Activated naive CD8-positive, alpha-beta T cell treated with anti-CD3 and anti-CD28 coated beads, Interleukin-2, amount 50 U/mL, for 24 hours (primary cell): ENCODE measurements around the gene PRR5L.

Experiments
- ATAC-seq: fragments of 150-1000 bp; cut with Tn5 transposase; one replicate; pipeline ENCODE4 v1.10.0; 2021
- DNase-seq: peaks from one replicate; pipeline ENCODE4 v3.0.0; 2021
- H3K27ac Mint-ChIP-seq: one replicate; pipeline ENCODE4 v1.8.0; 2021; ENCODE audit warnings: mild to moderate bottlenecking, mixed read lengths
- H3K27me3 Mint-ChIP-seq: one replicate; pipeline ENCODE4 v1.8.0; 2021; ENCODE audit warnings: mixed read lengths
- H3K36me3 Mint-ChIP-seq: one replicate; pipeline ENCODE4 v1.8.0; 2021; ENCODE audit warnings: low read depth, mixed read lengths
- H3K4me1 Mint-ChIP-seq: one replicate; pipeline ENCODE4 v1.8.0; 2021; ENCODE audit warnings: mixed read lengths
- H3K4me3 Mint-ChIP-seq: one replicate; pipeline ENCODE4 v1.8.0; 2021; ENCODE audit warnings: mild to moderate bottlenecking, moderate library complexity, mixed read lengths
- H3K9me3 Mint-ChIP-seq: one replicate; pipeline ENCODE4 v1.8.0; 2021; ENCODE audit warnings: mixed read lengths

The PRR5L gene

DNA sequence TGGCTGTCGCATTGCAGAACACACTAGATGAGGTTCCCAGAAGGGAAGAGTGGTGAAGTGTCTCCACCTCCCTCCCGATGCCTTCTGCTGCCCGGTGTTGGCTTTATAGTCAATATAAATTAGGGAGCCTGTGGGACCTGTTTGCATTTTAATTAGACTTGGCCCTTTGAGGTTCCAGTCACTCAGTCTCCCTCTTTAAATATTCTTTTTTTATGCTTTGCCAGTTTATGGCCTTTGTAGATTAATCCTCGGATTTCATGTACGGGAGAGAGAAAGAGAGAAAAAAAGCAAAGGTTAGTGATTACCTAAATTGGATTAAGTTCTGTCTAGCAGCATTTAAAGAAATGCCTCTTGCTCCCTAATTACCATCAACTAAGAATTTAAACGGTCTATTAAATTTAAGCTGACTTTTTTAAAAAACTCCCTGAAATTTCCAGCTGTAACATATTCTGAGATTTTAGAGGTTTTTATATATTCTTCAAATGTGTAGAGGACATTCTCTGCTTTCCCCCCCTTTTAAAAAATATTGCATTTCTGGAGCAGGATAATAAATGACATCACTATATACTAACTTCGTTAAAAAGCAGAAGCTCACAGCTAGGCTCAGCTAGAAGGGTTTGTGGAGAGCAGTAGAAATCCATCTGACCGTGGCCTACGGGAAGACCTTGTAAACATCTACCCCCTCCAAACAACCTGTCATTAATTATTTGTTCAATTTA, 84.4 kb downstream of the PRR5L start:
- Mint-ChIP-seq H3K4me1 (peaks cover 47% of the 10 kb centered on the region), H3K4me3 (peak overlapping the region; percentile 51), H3K36me3 (peaks cover 8% of the 10 kb centered on the region), H3K27ac (no peak overlapping the region), H3K9me3 (no peaks in the 10 kb centered on the region), H3K27me3 (peaks cover 46% of the 10 kb centered on the region)
- no peak for DNase-seq
- no peak for ATAC-seq

DNA sequence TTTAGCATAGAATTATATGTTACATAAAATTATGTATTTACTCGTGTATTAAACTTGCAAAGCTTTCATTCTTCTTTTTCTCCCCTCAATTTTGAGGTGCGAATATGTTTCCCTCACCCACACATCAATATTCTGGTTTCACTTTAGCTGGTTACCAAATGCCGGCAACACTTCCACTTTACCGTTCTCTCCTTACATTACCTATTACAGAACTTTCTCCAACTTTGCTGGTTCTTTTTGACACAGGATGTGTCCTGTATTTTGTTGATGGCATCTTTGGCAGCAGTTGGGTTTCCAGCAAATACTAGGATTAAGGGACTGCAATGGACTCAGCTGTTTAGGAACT, 84.9 kb downstream of the PRR5L start:
- Mint-ChIP-seq H3K9me3 (no peaks in the 10 kb centered on the region), H3K36me3 (peaks cover 8% of the 10 kb centered on the region), H3K4me3 (peak overlapping the region; percentile 55), H3K27ac (no peak overlapping the region), H3K27me3 (peaks cover 41% of the 10 kb centered on the region), H3K4me1 (peaks cover 43% of the 10 kb centered on the region)
- no peak for ATAC-seq
- no peak for DNase-seq

DNA sequence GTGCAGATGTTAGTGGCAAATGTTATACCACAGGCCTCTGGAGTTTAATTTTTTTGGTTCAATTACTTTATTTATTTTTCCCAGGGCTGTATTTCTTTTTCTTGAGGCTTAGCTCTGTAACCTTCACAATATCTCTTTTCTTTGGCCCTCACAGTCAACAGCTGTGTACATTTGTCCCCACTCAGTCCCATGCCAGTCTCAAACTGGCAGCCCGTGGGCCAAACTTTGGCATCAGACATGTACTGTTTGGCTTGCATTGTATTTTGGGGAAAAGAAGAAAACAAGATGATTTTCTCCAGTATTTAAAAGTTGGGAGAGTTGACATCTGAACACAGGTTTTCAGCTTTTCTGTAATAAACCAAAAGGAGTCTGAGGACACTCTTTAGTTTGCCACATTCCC, 87.1 kb downstream of the PRR5L start:
- peaks cover 29% of the 10 kb centered on the region for H3K27me3 Mint-ChIP-seq
- ATAC-seq (no peak), DNase-seq (no peak)
- peaks cover 4% of the 10 kb centered on the region for H3K36me3 Mint-ChIP-seq
- H3K4me1 Mint-ChIP-seq, result peaks cover 41% of the 10 kb centered on the region
- H3K4me3 Mint-ChIP-seq, result no peak overlapping the region
- H3K9me3 Mint-ChIP-seq, result no peaks in the 10 kb centered on the region
- H3K27ac Mint-ChIP-seq, result no peak overlapping the region

DNA sequence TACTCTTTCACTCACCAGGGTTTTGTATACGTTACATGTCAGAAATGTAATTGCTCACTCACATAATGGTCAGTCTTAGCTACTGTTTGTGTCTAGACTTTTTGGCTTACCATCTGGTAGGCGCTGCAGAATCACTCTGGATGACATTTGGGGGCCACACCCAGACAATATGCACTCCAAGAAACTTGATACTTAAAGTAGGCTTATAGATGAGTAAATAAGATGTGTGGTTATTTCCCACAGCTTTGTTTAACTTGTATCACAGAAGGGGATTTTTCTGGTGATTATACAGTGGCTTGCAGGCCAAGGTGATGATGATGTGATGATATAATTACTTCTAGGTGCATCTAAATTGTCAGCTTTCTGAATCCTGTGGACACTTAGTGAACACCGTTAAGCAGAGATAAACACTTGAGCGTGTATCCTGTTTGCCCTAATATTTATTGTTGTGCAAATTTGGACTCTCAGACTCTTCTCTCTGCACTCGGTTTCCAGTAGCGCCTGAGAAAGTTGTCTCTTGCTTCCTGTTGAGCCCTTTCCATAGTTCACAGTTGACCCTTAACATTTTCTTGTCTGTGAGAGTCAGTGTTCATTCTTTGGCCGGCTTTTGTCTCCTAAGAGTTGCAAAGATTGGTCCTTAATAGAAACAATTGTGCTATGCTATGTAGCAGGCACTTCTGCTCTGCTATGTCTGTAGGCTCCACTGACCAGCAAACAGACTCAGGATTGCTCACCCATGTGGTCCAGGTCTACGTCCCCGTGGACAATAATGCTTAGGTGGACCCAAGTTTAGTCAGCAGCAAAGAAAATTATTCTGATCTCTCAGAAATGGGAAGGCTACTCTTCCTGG, 89.3 kb downstream of the PRR5L start:
- Mint-ChIP-seq H3K4me1 (peaks cover 47% of the 10 kb centered on the region), H3K36me3 (peaks cover 3% of the 10 kb centered on the region), H3K9me3 (no peaks in the 10 kb centered on the region), H3K4me3 (no peak overlapping the region), H3K27ac (peak overlapping the region; percentile 30), H3K27me3 (peaks cover 15% of the 10 kb centered on the region)
- ATAC-seq (peak; percentile 74), DNase-seq (no peak)

DNA sequence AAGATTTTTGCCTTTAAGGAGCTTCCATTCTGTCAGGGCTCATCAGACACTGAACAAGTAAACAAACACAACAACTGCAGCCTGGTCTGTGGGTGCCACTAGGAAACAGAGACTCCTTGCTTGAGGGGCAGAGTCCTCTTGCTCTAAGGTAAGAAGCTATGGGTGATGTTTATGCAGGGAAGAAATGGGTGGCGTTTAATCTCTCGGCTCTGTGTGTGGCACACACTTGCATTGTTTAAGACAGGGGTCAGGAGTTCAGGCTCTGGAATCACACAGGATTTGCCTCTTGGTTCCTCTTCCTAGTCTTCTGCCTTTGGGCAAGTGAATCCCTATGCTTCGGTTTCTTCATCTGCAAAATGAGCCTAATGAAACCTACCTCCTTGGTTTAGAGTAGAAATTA, 90.3 kb downstream of the PRR5L start:
- ATAC-seq (no peak), DNase-seq (no peak)
- H3K4me3 Mint-ChIP-seq, result no peak overlapping the region
- H3K4me1 Mint-ChIP-seq, result peaks cover 52% of the 10 kb centered on the region
- H3K27ac Mint-ChIP-seq, result no peak overlapping the region
- H3K36me3 Mint-ChIP-seq, result peaks cover 2% of the 10 kb centered on the region
- H3K9me3 Mint-ChIP-seq, result no peaks in the 10 kb centered on the region
- H3K27me3 Mint-ChIP-seq, result peaks cover 15% of the 10 kb centered on the region

DNA sequence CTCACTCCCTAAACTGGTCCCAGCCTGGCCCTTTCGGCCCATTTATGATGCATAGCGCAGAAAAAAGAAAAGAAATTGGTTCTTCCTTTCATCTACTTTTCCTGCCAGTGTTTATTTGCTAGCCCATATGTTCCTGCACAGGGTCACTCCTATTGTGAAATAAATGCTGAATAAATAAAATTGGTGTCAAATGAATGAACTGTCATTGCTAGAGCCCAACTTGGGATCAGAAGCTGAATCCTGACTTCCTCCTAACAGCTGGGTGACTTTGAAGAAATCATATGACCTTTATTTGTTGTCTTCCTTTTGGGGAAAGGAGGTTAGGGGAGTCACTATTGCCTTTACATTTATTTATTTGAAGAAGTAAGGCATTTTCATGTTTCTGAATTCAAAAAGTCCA, 92.0 kb downstream of the PRR5L start:
- ATAC-seq (no peak), DNase-seq (no peak)
- H3K27ac Mint-ChIP-seq, result no peak overlapping the region
- H3K4me1 Mint-ChIP-seq, result peaks cover 65% of the 10 kb centered on the region
- H3K9me3 Mint-ChIP-seq, result no peaks in the 10 kb centered on the region
- H3K36me3 Mint-ChIP-seq, result no peaks in the 10 kb centered on the region
- peaks cover 22% of the 10 kb centered on the region for H3K27me3 Mint-ChIP-seq
- no peak overlapping the region for H3K4me3 Mint-ChIP-seq

DNA sequence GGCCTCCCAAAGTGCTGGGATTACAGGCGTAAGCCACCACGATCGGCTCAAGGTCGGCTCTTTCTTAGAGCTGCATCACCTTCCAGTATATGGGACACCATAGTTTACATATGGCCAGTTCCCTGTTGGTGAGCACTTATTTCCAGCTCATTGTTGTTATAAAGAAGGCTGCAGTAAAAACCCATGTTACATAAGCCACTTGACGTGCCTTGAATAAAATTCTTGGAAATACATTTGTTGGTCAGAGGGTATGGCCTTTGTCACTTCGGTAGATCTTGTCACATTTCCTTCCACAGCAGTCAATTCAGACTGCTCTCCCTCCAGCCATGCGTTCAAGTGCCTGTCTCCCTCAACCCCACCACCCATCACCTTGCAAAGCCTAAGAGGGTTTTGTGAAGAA, 92.9 kb downstream of the PRR5L start:
- H3K27ac Mint-ChIP-seq, result peak overlapping the region; percentile 26
- peaks cover 24% of the 10 kb centered on the region for H3K27me3 Mint-ChIP-seq
- DNase-seq (no peak), ATAC-seq (no peak)
- H3K4me1 Mint-ChIP-seq, result peaks cover 74% of the 10 kb centered on the region
- H3K9me3 Mint-ChIP-seq, result no peaks in the 10 kb centered on the region
- H3K4me3 Mint-ChIP-seq, result no peak overlapping the region
- peaks cover 2% of the 10 kb centered on the region for H3K36me3 Mint-ChIP-seq

DNA sequence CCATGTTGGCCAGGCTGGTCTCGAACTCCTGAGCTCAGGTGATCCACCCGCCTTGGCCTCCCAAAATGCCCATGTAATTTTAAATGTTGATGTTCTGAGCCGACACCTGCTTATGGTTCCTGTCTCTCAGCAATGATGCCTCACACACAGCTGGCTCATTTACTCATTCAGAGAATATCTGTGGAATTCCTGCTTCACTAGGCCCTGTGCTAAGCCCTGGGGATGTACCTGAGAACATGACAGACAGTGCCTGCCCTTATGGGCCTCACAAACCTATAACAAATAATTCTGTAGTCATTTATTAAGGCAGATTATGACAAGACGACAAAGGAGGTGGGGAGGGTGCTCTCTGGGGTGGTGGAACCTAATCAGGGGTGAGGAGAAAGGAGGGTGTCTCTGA, 93.7 kb downstream of the PRR5L start:
- H3K4me3 Mint-ChIP-seq, result no peak overlapping the region
- no peaks in the 10 kb centered on the region for H3K9me3 Mint-ChIP-seq
- DNase-seq (no peak), ATAC-seq (peak; percentile 43)
- H3K4me1 Mint-ChIP-seq, result peaks cover 75% of the 10 kb centered on the region
- peak overlapping the region; percentile 79 for H3K27ac Mint-ChIP-seq
- peaks cover 19% of the 10 kb centered on the region for H3K27me3 Mint-ChIP-seq
- peaks cover 5% of the 10 kb centered on the region for H3K36me3 Mint-ChIP-seq

DNA sequence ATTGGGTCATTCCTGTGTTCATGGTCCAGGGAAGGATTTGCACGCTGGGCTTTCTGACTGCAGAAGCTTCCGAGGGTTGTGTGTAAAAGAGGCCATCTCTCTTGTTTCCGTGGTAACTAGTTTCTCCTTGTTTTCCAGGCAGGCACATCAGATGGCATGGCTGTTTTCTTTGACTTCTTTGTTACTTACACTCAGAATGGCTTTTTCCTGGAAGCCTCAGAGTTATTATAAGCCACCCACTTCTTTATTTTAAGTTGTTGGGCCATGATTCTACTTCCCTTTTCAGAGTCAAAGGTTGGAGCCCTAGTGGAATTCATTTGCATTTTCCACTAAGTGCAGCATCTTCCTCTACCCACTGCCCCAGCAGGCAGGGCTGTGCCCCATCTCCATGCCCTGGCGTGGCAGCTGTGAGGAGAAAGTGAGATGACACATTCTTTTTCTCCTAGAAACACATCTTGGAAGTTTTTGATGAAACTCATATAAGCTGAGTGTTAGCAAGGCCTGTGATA, 94.9 kb downstream of the PRR5L start:
- H3K27me3 Mint-ChIP-seq, result peaks cover 19% of the 10 kb centered on the region
- no peaks in the 10 kb centered on the region for H3K9me3 Mint-ChIP-seq
- H3K27ac Mint-ChIP-seq, result peak overlapping the region; percentile 61
- DNase-seq (peak; percentile 25), ATAC-seq (peak; percentile 45)
- H3K36me3 Mint-ChIP-seq, result peaks cover 5% of the 10 kb centered on the region
- peaks cover 74% of the 10 kb centered on the region for H3K4me1 Mint-ChIP-seq
- H3K4me3 Mint-ChIP-seq, result no peak overlapping the region

DNA sequence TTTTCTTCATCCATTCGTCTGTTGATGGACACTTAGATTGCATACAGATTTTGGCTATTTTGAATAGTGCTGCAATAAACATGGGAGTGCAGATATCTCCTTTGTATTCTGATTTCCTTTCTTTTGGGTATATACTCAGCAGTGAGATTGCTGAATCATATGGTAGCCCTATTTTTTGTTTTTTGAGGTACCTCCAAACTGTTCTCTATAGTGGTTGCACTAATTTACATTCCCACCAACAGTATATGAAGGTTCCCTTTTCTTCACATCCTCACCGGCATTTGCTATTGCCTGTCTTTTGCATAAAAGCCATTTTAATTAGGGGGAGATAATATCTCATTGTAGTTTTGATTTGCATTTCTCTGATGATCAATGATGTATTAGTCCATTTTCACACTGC, 96.1 kb downstream of the PRR5L start:
- no peak for ATAC-seq
- Mint-ChIP-seq H3K4me3 (no peak overlapping the region), H3K9me3 (no peaks in the 10 kb centered on the region), H3K4me1 (peaks cover 66% of the 10 kb centered on the region), H3K36me3 (peaks cover 5% of the 10 kb centered on the region), H3K27ac (peak overlapping the region; percentile 47), H3K27me3 (peaks cover 16% of the 10 kb centered on the region)
- DNase-seq, result no peak

DNA sequence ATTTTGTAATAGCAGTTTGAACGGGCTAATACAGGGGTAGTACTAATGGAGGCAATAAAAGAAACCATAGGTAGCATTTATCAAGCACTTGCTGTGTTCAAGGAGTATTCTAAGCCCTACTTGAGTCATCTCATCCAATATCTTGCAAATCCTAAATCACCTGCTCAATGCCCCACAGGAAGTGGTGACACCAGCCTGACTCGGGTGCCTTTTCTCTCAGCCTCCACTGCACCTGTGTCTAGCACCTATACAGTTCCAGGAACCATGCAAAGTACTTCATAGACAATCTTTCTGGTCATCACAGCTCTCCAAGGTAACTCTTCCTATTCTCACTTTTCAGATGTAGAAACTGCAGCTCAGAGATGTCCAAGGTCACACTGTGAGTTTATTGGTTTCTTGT, 98.0 kb downstream of the PRR5L start:
- peaks cover 67% of the 10 kb centered on the region for H3K4me1 Mint-ChIP-seq
- no peak for ATAC-seq
- H3K36me3 Mint-ChIP-seq, result peaks cover 8% of the 10 kb centered on the region
- H3K4me3 Mint-ChIP-seq, result no peak overlapping the region
- peaks cover 16% of the 10 kb centered on the region for H3K27me3 Mint-ChIP-seq
- no peak for DNase-seq
- no peak overlapping the region for H3K27ac Mint-ChIP-seq
- no peaks in the 10 kb centered on the region for H3K9me3 Mint-ChIP-seq

DNA sequence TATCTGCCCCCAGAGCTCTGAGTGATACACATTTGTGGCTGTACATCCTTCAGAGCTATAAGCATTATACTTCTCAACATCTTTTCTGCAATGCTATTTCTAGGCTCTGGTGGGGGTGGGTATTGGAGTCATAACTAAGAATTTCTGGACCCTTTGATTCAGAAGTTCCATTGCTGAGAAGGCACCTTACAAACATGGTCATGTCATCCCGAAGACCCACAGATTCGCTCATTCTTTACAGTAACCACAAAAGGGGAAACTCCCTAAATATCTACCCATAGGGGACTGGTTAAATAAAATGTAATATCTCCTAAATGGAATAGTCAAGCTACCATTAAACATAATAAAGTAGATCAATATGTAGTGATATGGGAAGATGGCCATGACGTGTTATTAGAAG, 98.8 kb downstream of the PRR5L start:
- DNase-seq (no peak), ATAC-seq (peak; percentile 82)
- Mint-ChIP-seq H3K4me3 (peak overlapping the region; percentile 7), H3K27me3 (peaks cover 19% of the 10 kb centered on the region), H3K27ac (peak overlapping the region; percentile 58), H3K9me3 (no peaks in the 10 kb centered on the region), H3K36me3 (peaks cover 11% of the 10 kb centered on the region), H3K4me1 (peaks cover 68% of the 10 kb centered on the region)

DNA sequence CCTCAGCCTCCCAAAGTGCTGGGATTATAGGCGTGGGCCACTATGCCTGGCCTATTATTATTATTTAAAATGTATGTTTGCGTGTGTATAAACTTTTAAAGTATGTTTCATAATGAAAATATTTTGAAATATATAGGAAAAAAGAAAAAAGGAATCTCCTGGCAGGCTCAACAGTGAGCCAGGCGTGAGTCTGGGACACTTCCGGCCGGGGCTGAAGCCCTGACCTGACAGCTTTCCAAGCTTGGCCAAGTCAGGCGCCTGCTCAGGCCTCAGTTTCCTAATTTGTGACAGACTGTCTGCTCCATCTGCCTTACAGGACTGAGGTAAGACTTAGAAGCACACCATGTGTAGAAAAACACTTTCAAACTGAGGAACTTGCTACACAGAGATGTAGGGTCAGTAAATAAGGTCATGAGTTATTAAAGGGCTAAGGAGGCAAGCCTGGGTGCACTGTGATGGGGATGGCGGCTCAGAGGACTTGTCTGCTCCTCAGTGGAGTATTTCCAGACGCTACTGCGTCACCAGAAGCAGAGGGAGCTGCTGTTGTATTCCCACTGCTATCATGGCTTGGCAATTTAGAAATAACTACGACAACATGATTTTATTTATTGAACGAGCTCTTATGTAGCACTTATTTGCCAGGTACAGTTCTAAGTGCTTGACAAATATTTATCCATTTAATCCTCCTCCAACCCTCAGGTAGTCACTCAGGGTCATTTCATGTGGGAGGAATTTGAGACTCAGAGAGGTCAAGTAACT, 100.1 kb downstream of the PRR5L start:
- H3K36me3 Mint-ChIP-seq, result peaks cover 18% of the 10 kb centered on the region

DNA sequence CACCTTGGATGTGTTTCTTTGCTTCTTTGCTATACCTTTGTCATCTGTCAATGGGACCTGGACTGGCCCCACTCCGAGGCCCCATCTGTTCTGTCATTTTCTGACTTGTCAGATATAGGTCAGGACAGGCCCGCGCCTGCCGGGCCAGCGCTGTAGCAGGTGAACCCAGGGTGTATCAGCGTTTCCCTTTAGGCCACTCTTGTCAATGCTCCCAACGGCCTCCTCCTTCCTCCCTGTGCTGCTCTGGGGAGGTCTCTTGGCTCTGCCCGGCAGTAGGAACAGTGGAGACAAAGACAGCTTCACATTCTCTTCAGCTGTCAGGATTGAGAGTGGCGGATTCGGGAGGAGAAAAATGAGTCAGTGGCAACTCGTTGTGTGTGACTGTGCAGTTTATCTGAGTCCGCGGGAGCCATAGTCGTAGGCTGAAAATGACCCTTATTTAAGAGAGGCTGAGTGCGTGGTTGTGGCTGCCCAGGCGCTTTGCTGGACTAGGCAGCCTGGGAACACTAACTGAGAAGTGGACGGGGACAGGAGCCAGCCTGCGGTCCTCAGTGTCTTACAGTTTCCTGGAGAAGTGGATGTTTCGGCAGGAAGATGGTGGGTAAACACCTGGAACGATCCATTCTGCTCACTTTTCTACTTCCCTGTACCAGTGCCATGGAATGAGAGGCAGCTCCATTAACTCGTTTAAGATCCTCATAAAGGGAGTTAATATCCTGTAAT, 102.3 kb downstream of the PRR5L start:
- Mint-ChIP-seq H3K36me3 (peaks cover 20% of the 10 kb centered on the region), H3K4me1 (peaks cover 49% of the 10 kb centered on the region), H3K27me3 (peaks cover 15% of the 10 kb centered on the region), H3K9me3 (no peaks in the 10 kb centered on the region), H3K27ac (no peak overlapping the region), H3K4me3 (no peak overlapping the region)
- ATAC-seq (no peak), DNase-seq (no peak)

More for the DNA sequence above, 100.1 kb downstream of the PRR5L start:
- no peaks in the 10 kb centered on the region for H3K9me3 Mint-ChIP-seq
- H3K27ac Mint-ChIP-seq, result no peak overlapping the region
- DNase-seq (no peak), ATAC-seq (no peak)
- H3K4me1 Mint-ChIP-seq, result peaks cover 68% of the 10 kb centered on the region
- peaks cover 23% of the 10 kb centered on the region for H3K27me3 Mint-ChIP-seq
- no peak overlapping the region for H3K4me3 Mint-ChIP-seq
